Mesothelial cell of epicardium (in vitro differentiated cells): ENCODE data around the gene GMNN. TPM values are rescaled to one million over a fixed set of nuclear protein-coding genes. Genes with fewer than 3 reads are reported as not detected.

Experiments used
- DNase-seq, 2 experiments: peaks; one replicate each; pipeline ENCODE4 v3.0.0; 2021; ENCODE audit warnings: low spot score in 2 of 2; ENCODE audit not compliant: unreplicated experiment in 2 of 2
- H3K27ac Mint-ChIP-seq: 2 replicates; pipeline ENCODE4 v1.8.0; 2021; ENCODE audit warnings: mixed read lengths
- H3K27me3 Mint-ChIP-seq: 2 replicates; pipeline ENCODE4 v1.8.0; 2021; ENCODE audit warnings: low read depth, mixed read lengths
- H3K36me3 Mint-ChIP-seq: 2 replicates; pipeline ENCODE4 v1.8.0; 2021; ENCODE audit warnings: mixed read lengths
- H3K4me1 Mint-ChIP-seq: 2 replicates; pipeline ENCODE4 v1.8.0; 2021; ENCODE audit warnings: mixed read lengths
- H3K4me3 Mint-ChIP-seq: 2 replicates; pipeline ENCODE4 v1.8.0; 2021; ENCODE audit warnings: mild to moderate bottlenecking, moderate library complexity, mixed read lengths
- H3K9me3 Mint-ChIP-seq: 2 replicates; pipeline ENCODE4 v1.8.0; 2021; ENCODE audit warnings: mixed read lengths
- CTCF ChIP-seq: fragments of 200-600 bp; sonication (generic); IDR thresholded peaks from one replicate; pipeline ENCODE4 v1.5.0; 2021; ENCODE audit warnings: antibody characterized with exemption; ENCODE audit not compliant: unreplicated experiment
- total RNA-seq: library from RNA; stranded (reverse); gene quantifications from 3 replicates; pipeline ENCODE4 v1.2.1, GENCODE V29; 2021

The GMNN gene
- total RNA-seq, 1 donor from 2014 or later: 23.4 TPM

DNA sequence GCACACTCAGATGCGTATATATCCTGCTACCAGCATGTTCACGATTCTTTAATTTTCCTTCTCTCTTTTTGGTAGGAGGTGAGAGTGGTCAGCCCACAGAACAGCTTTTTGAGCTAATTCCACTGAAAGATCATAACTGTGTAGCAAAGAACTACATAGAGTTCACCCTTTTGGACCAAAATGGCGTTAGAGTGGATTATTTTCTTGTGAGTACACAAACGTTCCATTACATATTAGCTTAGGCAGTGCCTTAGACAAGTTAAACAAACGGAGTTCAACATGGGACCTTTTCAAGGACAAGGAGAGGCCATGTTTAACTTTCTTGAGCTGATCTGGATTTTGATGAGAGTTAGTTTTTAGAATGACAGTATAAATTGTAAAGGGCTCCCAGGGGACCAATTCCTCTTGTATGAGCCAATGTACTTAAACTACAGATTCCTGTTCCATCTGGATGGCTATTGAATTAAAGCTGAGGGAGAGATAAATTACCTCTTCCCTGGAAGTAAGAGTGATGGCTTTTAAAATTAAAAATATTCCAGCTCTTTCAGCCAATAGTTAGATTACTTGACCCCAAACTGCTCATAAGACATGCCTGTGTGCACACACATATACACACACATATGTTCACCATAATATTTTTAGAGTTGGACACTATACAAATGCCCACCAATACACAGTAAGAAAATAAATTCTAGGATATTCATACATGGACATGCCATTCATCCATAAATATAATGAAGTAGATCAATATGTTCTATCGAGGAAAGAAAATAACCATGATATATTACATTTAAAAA lies 49.6 kb downstream of the GMNN start:
- H3K27ac Mint-ChIP-seq: no peak overlapping the region
- H3K27me3 Mint-ChIP-seq: no peaks in the 10 kb centered on the region
- no peaks in the 10 kb centered on the region for H3K36me3 Mint-ChIP-seq
- no peaks in the 10 kb centered on the region for H3K9me3 Mint-ChIP-seq
- TF ChIP-seq CTCF: no peak
- H3K4me3 Mint-ChIP-seq: no peak overlapping the region
- no peak for DNase-seq
- peaks cover 4% of the 10 kb centered on the region for H3K4me1 Mint-ChIP-seq

DNA sequence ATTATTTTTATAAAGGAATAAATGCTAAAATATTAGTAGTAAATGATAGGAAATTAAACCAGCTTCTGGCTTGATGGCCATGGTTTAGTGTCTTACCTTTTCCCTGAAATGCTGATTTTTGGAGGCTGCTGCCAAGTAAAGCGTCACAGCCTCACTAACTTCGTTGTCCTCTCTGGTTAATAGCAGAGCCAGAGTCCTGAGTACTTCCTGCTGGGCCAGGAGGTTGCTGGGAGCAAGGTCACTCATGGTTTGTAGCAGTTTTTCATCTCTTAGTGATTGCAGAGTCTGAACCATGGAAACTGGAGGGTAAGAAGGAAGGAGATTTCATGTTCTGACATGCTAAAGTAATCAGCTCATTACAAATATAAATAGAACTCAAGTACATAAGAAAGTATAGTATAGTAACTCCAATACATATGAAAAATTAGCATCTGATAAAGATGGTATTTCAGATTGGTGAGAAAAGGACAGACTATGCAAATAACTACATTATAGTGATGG lies 50.4 kb downstream of the GMNN start:
- DNase-seq: no peak
- TF ChIP-seq CTCF: no peak
- peak overlapping the region; percentile 0 for H3K27ac Mint-ChIP-seq
- H3K36me3 Mint-ChIP-seq: no peaks in the 10 kb centered on the region
- H3K9me3 Mint-ChIP-seq: no peaks in the 10 kb centered on the region
- H3K4me1 Mint-ChIP-seq: peaks cover 4% of the 10 kb centered on the region
- H3K27me3 Mint-ChIP-seq: no peaks in the 10 kb centered on the region
- H3K4me3 Mint-ChIP-seq: no peak overlapping the region

GRCh38 chr6:24827162-24827561 lies 52.4 kb downstream of the GMNN start:
- no peak for TF ChIP-seq CTCF
- H3K9me3 Mint-ChIP-seq: no peaks in the 10 kb centered on the region
- H3K36me3 Mint-ChIP-seq: no peaks in the 10 kb centered on the region
- H3K27me3 Mint-ChIP-seq: no peaks in the 10 kb centered on the region
- no peak for DNase-seq
- peak overlapping the region; percentile 27 for H3K27ac Mint-ChIP-seq
- peaks cover 17% of the 10 kb centered on the region for H3K4me1 Mint-ChIP-seq
- no peak overlapping the region for H3K4me3 Mint-ChIP-seq

GRCh38 chr6:24827970-24828369 lies 53.2 kb downstream of the GMNN start:
- no peaks in the 10 kb centered on the region for H3K27me3 Mint-ChIP-seq
- no peak for DNase-seq
- no peaks in the 10 kb centered on the region for H3K9me3 Mint-ChIP-seq
- no peak for TF ChIP-seq CTCF
- no peak overlapping the region for H3K4me3 Mint-ChIP-seq
- H3K27ac Mint-ChIP-seq: no peak overlapping the region
- H3K4me1 Mint-ChIP-seq: peaks cover 17% of the 10 kb centered on the region
- H3K36me3 Mint-ChIP-seq: no peaks in the 10 kb centered on the region

DNA sequence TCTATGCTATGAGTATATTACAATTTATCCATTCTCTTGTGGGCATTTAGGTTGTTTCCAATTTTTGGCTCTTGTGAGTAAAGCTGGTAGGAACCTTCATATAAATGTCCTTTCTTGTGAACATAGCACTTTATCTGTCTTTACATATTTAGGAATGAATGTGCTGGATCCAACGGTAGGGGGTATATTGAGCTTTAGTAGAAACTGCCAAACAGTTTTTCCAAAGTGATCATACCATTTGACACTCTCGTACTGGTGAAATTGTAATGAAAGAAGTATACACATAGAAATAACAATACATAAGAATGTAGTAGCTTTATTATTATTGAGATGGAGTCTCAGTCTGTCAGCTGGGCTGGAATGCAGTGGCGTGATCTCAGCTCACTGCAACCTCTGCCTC lies 54.9 kb downstream of the GMNN start:
- H3K4me1 Mint-ChIP-seq: peaks cover 17% of the 10 kb centered on the region
- H3K36me3 Mint-ChIP-seq: no peaks in the 10 kb centered on the region
- H3K9me3 Mint-ChIP-seq: peaks cover 7% of the 10 kb centered on the region
- no peak overlapping the region for H3K27ac Mint-ChIP-seq
- no peak overlapping the region for H3K4me3 Mint-ChIP-seq
- H3K27me3 Mint-ChIP-seq: no peaks in the 10 kb centered on the region
- TF ChIP-seq CTCF: no peak
- DNase-seq: no peak
